GM12872 (cell line): ENCODE data around the gene ORC4.

Source experiments
- CTCF ChIP-seq: IDR thresholded peaks from 3 replicates; pipeline ENCODE4 v1.5.1; 2011; ENCODE audit warnings: low read depth, mild to moderate bottlenecking, low read length, moderate library complexity; ENCODE audit not compliant: insufficient read depth

ORC4 gene

GRCh38 chr2:147968571-147968970 is 52.0 kb downstream of the ORC4 start:
- TF ChIP-seq CTCF = no peak

- no peak for TF ChIP-seq CTCF
Observed at GRCh38 chr2:147952118-147952517, 68.4 kb downstream of the ORC4 start.

GRCh38 chr2:147945660-147946059 is 74.9 kb downstream of the ORC4 start:
- TF ChIP-seq CTCF = no peak

- no peak for TF ChIP-seq CTCF
Observed at GRCh38 chr2:147939313-147939712, 81.2 kb downstream of the ORC4 start.

GRCh38 chr2:147937744-147938349 is 82.7 kb downstream of the ORC4 start:
- TF ChIP-seq CTCF = peak; percentile 74

- TF ChIP-seq CTCF = no peak
Observed at GRCh38 chr2:147934881-147935620, 85.5 kb downstream of the ORC4 start.

GRCh38 chr2:147933931-147934330 is 86.6 kb downstream of the ORC4 start:
- TF ChIP-seq CTCF = no peak
